Measurements from ENCODE around the gene KIF26B. TPM values are rescaled to one million over a fixed set of nuclear protein-coding genes. Genes with fewer than 3 reads are reported as not detected.

The KIF26B gene
- polyA plus RNA-seq, 1 donor from 2014 or later, result 6.3 TPM

- Histone ChIP-seq H3K27me3 (ENCODE audit: insufficient read depth, low read depth, low read length) (no peaks in the 10 kb centered on the region), H2AFZ (ENCODE audit: low read depth, low read length) (no peak overlapping the region), H3K27ac (ENCODE audit: low read length) (no peak overlapping the region), H4K20me1 (ENCODE audit: insufficient read depth) (no peaks in the 10 kb centered on the region), H3K9me3 (ENCODE audit: low read length) (no peaks in the 10 kb centered on the region), H3F3A (ENCODE audit: insufficient read depth, low read length, poor library complexity, severe bottlenecking) (no peaks in the 10 kb centered on the region), H3K9me2 (ENCODE audit: insufficient read depth, low read length) (no peaks in the 10 kb centered on the region), H3K4me2 (ENCODE audit: low read length) (no peak overlapping the region), H3K4me3 (ENCODE audit: low read length) (no peak overlapping the region), H3K79me2 (replicated peaks; ENCODE audit: insufficient read depth, low read length) (no peaks in the 10 kb centered on the region), H3K36me3 (ENCODE audit: insufficient read depth, low read length) (no peaks in the 10 kb centered on the region), H3K9ac (ENCODE audit: low read length) (no peak overlapping the region)
- TF ChIP-seq EZH2 (IDR thresholded peaks at IDR 0.05; ENCODE audit: borderline replicate concordance, insufficient read depth, low read length, poor library complexity, severe bottlenecking), result no peak
- TF ChIP-seq RAD21 (conservative IDR thresholded peaks at IDR 0.05), result no peak
- TF ChIP-seq REST (IDR thresholded peaks at IDR 0.05; ENCODE audit: borderline replicate concordance), result no peak
- no peak for TF ChIP-seq SMC3 (conservative IDR thresholded peaks at IDR 0.05; ENCODE audit: poor library complexity)
- TF ChIP-seq POLR2AphosphoS5 (IDR thresholded peaks at IDR 0.05), result no peak
- no peak for TF ChIP-seq MXI1 (conservative IDR thresholded peaks at IDR 0.05; ENCODE audit: poor library complexity, severe bottlenecking)
- TF ChIP-seq EP300 (conservative IDR thresholded peaks at IDR 0.05; ENCODE audit: poor library complexity, severe bottlenecking), result no peak
- TF ChIP-seq TAF1 (IDR thresholded peaks at IDR 0.05; ENCODE audit: low read depth), result no peak
- TF ChIP-seq CTCF (IDR thresholded peaks at IDR 0.05; ENCODE audit: poor library complexity, severe bottlenecking), result no peak
These were observed 91.6 kb downstream of the KIF26B start for GRCh38 chr1:245246433-245246832.

GRCh38 chr1:245247356-245247755 lies 92.6 kb downstream of the KIF26B start:
- H3K4me2 ChIP-seq (ENCODE audit: low read length), result no peak overlapping the region
- H3K27me3 ChIP-seq (ENCODE audit: insufficient read depth, low read depth, low read length), result no peaks in the 10 kb centered on the region
- no peaks in the 10 kb centered on the region for H4K20me1 ChIP-seq (ENCODE audit: insufficient read depth)
- no peaks in the 10 kb centered on the region for H3K9me3 ChIP-seq (ENCODE audit: low read length)
- no peak overlapping the region for H3K9ac ChIP-seq (ENCODE audit: low read length)
- no peak overlapping the region for H3K4me3 ChIP-seq (ENCODE audit: low read length)
- no peak overlapping the region for H3K27ac ChIP-seq (ENCODE audit: low read length)
- H2AFZ ChIP-seq (ENCODE audit: low read depth, low read length), result no peak overlapping the region
- H3K9me2 ChIP-seq (ENCODE audit: insufficient read depth, low read length), result no peaks in the 10 kb centered on the region
- no peaks in the 10 kb centered on the region for H3K36me3 ChIP-seq (ENCODE audit: insufficient read depth, low read length)
- no peak for TF ChIP-seq EP300 (conservative IDR thresholded peaks at IDR 0.05; ENCODE audit: poor library complexity, severe bottlenecking)
- no peak for TF ChIP-seq TAF1 (IDR thresholded peaks at IDR 0.05; ENCODE audit: low read depth)
- no peak for TF ChIP-seq SMC3 (conservative IDR thresholded peaks at IDR 0.05; ENCODE audit: poor library complexity)
- TF ChIP-seq EZH2 (IDR thresholded peaks at IDR 0.05; ENCODE audit: borderline replicate concordance, insufficient read depth, low read length, poor library complexity, severe bottlenecking), result no peak
- TF ChIP-seq MXI1 (conservative IDR thresholded peaks at IDR 0.05; ENCODE audit: poor library complexity, severe bottlenecking), result no peak
- no peak for TF ChIP-seq CTCF (IDR thresholded peaks at IDR 0.05; ENCODE audit: poor library complexity, severe bottlenecking)
- TF ChIP-seq RAD21 (conservative IDR thresholded peaks at IDR 0.05), result no peak
- TF ChIP-seq POLR2AphosphoS5 (IDR thresholded peaks at IDR 0.05), result no peak
- TF ChIP-seq REST (IDR thresholded peaks at IDR 0.05; ENCODE audit: borderline replicate concordance), result no peak
- no peaks in the 10 kb centered on the region for H3K79me2 ChIP-seq (replicated peaks; ENCODE audit: insufficient read depth, low read length)
- H3F3A ChIP-seq (ENCODE audit: insufficient read depth, low read length, poor library complexity, severe bottlenecking), result no peaks in the 10 kb centered on the region

All from neural cell (in vitro differentiated cells).